Tibial nerve (tissue), 4 donors: Measurements from ENCODE around the gene UBE2O. TPM values are rescaled to one million over a fixed set of nuclear protein-coding genes. Genes with fewer than 3 reads are reported as not detected.

Source experiments
- DNase-seq, 2 donors: peaks; one replicate each; pipeline ENCODE4 v3.0.0-alpha.2; 2019; ENCODE audit warnings: low spot score in 2 of 2
- H3K27ac ChIP-seq, 4 donors: fragments of 200-600 bp; sonication (generic) in 3 of 4; one replicate each; pipeline ENCODE4 v1.5.1; 2017 to 2019; ENCODE audit warnings: mild to moderate bottlenecking in 1 of 4
- H3K27me3 ChIP-seq, 2 donors: fragments of 200-600 bp; sonication (generic) in 1 of 2; one replicate each; pipeline versions ENCODE4 v1.5.1 to v1.6.0; 2017 to 2019
- H3K36me3 ChIP-seq, 3 donors: fragments of 200-600 bp; sonication (generic); one replicate each; pipeline ENCODE4 v1.5.1; 2018 to 2019
- H3K4me1 ChIP-seq, 4 donors: fragments of 200-600 bp; sonication (generic) in 3 of 4; one replicate each; pipeline ENCODE4 v1.5.1; 2017 to 2019
- H3K4me3 ChIP-seq, 4 donors: fragments of 200-600 bp; sonication (generic) in 3 of 4; one replicate each; pipeline ENCODE4 v1.5.1; 2017 to 2019; ENCODE audit warnings: mild to moderate bottlenecking in 1 of 4, moderate library complexity in 1 of 4
- H3K9me3 ChIP-seq, 4 donors: fragments of 200-600 bp; sonication (generic) in 3 of 4; one replicate each; pipeline ENCODE4 v1.5.1; 2017 to 2019
- CTCF ChIP-seq, 5 experiments: fragments of 200-600 bp in 3 of 5; fragments of 450-650 bp in 2 of 5; sonication (generic) in 3 of 5; IDR thresholded peaks; one replicate each; pipeline ENCODE4 v1.5.1; 2016 to 2019; ENCODE audit warnings: antibody characterized with exemption in 5 of 5, mild to moderate bottlenecking in 3 of 5, moderate library complexity in 2 of 5
- EP300 ChIP-seq, 2 donors: sonication (generic); formaldehyde crosslinking; IDR thresholded peaks; one replicate each; pipeline ENCODE4 v1.6.1; 2017; ENCODE audit warnings: antibody characterized with exemption in 2 of 2, mild to moderate bottlenecking in 1 of 2
- POLR2A ChIP-seq, 2 donors: fragments of 450-650 bp; IDR thresholded peaks; one replicate each; pipeline ENCODE4 v1.6.1; 2017; ENCODE audit warnings: antibody characterized with exemption in 2 of 2, mild to moderate bottlenecking in 2 of 2, moderate library complexity in 2 of 2
- WGBS, 2 donors: methylation state at CpG; one replicate each; pipeline ENCODE4 v1.1.5; 2018; 5-methylcytosine and 5-hydroxymethylcytosine counted together
- total RNA-seq, 4 donors: library from RNA; depleted of rRNA; stranded (reverse); fragments of >200 nt; gene quantifications; one replicate each; pipeline ENCODE4 v1.1.0, GENCODE V29; 2016

Gene UBE2O
- total RNA-seq, 4 donors from 2014 or later: 16.0 to 38.7 (median 20.7) TPM

GRCh38 chr17:76474894-76475293, 21.9 kb upstream of the UBE2O start:
- WGBS, 2 donors: 89 to 94% methylated on average over 15 of the region's 15 CpGs
- no peak for DNase-seq
- H3K4me1 ChIP-seq: no peaks in the 10 kb centered on the region
- no peaks in the 10 kb centered on the region for H3K9me3 ChIP-seq
- H3K4me3 ChIP-seq: no peak overlapping the region
- H3K27me3 ChIP-seq: no peaks in the 10 kb centered on the region
- no peak overlapping the region for H3K27ac ChIP-seq
- peaks cover 0 to 96% (median 15%) of the 10 kb centered on the region in 3 donors for H3K36me3 ChIP-seq
- TF ChIP-seq CTCF (IDR thresholded peaks at IDR 0.05) (no peak), POLR2A (IDR thresholded peaks at IDR 0.05) (no peak), EP300 (IDR thresholded peaks at IDR 0.05) (no peak)

- no peak overlapping the region for H3K4me3 ChIP-seq
- H3K36me3 ChIP-seq: peaks cover 0 to 98% (median 11%) of the 10 kb centered on the region in 3 donors
- H3K27me3 ChIP-seq: no peaks in the 10 kb centered on the region
- TF ChIP-seq CTCF (IDR thresholded peaks at IDR 0.05) (no peak), POLR2A (IDR thresholded peaks at IDR 0.05) (no peak), EP300 (IDR thresholded peaks at IDR 0.05) (no peak)
- H3K9me3 ChIP-seq: no peaks in the 10 kb centered on the region
- 88 to 93% methylated on average over 12 to 14 of the region's 14 CpGs for WGBS, 2 donors
- no peak for DNase-seq
- no peaks in the 10 kb centered on the region for H3K4me1 ChIP-seq
- no peak overlapping the region for H3K27ac ChIP-seq
Measured at GRCh38 chr17:76474238-76474637, 21.3 kb upstream of the UBE2O start.

- no peak for TF ChIP-seq POLR2A (IDR thresholded peaks at IDR 0.05)
- TF ChIP-seq EP300 (IDR thresholded peaks at IDR 0.05): no peak
- TF ChIP-seq CTCF (IDR thresholded peaks at IDR 0.05): no peak
- WGBS, 2 donors: 80 to 84% methylated on average over 12 to 14 of the region's 18 CpGs
- H3K27me3 ChIP-seq: no peaks in the 10 kb centered on the region
- H3K4me3 ChIP-seq: no peak overlapping the region
- H3K9me3 ChIP-seq: no peaks in the 10 kb centered on the region
- H3K4me1 ChIP-seq: no peaks in the 10 kb centered on the region
- peaks cover 0 to 92% (median 9%) of the 10 kb centered on the region in 3 donors for H3K36me3 ChIP-seq
- H3K27ac ChIP-seq: peak overlapping the region in 1 of 4 donors; percentile 29
- DNase-seq: no peak
Measured at GRCh38 chr17:76473541-76473985, 20.6 kb upstream of the UBE2O start.

GRCh38 chr17:76472726-76473125, 19.8 kb upstream of the UBE2O start:
- H3K9me3 ChIP-seq: no peaks in the 10 kb centered on the region
- no peak overlapping the region for H3K4me3 ChIP-seq
- peaks cover 0 to 83% (median 9%) of the 10 kb centered on the region in 3 donors for H3K36me3 ChIP-seq
- no peaks in the 10 kb centered on the region for H3K4me1 ChIP-seq
- TF ChIP-seq CTCF (IDR thresholded peaks at IDR 0.05): no peak
- TF ChIP-seq POLR2A (IDR thresholded peaks at IDR 0.05): no peak
- H3K27ac ChIP-seq: no peak overlapping the region
- no peak for DNase-seq
- H3K27me3 ChIP-seq: no peaks in the 10 kb centered on the region
- 87 to 94% methylated on average over 5 to 7 of the region's 11 CpGs for WGBS, 2 donors

GRCh38 chr17:76472258-76472645, 19.3 kb upstream of the UBE2O start:
- no peak for DNase-seq
- Histone ChIP-seq H3K4me3 (no peak overlapping the region), H3K4me1 (no peaks in the 10 kb centered on the region), H3K27me3 (no peaks in the 10 kb centered on the region), H3K27ac (no peak overlapping the region), H3K9me3 (no peaks in the 10 kb centered on the region), H3K36me3 (peaks cover 0 to 78% (median 9%) of the 10 kb centered on the region in 3 donors)
- 86 to 92% methylated on average over 11 to 15 of the region's 15 CpGs for WGBS, 2 donors
- TF ChIP-seq CTCF (IDR thresholded peaks at IDR 0.05) (no peak), POLR2A (IDR thresholded peaks at IDR 0.05) (no peak), EP300 (IDR thresholded peaks at IDR 0.05) (no peak)
